Prostate gland (tissue), 2 donors: ENCODE measurements around the gene ASCC3.

ENCODE experiments used
- CTCF ChIP-seq, 4 experiments: fragments of 200-600 bp in 2 of 4; fragments of 450-650 bp in 2 of 4; sonication (generic) in 2 of 4; IDR thresholded peaks; 1 replicate in 3 of 4; 2 replicates in 1 of 4; pipeline ENCODE4 v1.5.1; 2016 to 2019; ENCODE audit warnings: antibody characterized with exemption in 4 of 4, mild to moderate bottlenecking in 2 of 4, moderate library complexity in 2 of 4
- POLR2A ChIP-seq: fragments of 450-650 bp; IDR thresholded peaks from one replicate; pipeline ENCODE4 v1.6.1; 2016; ENCODE audit warnings: antibody characterized with exemption, mild to moderate bottlenecking

GRCh38 chr6:100906325-100906724 is 25.2 kb upstream of the ASCC3 start:
- TF ChIP-seq CTCF (IDR thresholded peaks at IDR 0.05) (no peak), POLR2A (no peak)
